ENCODE measurements around the gene UBE2O.

UBE2O gene

GRCh38 chr17:76468634-76469010 lies 15.7 kb upstream of the UBE2O start:
- no peak for DNase-seq (ENCODE audit: extremely low read depth in 1 of 2, low read depth in 1 of 2)

GRCh38 chr17:76467809-76468633 lies 15.1 kb upstream of the UBE2O start:
- no peak for DNase-seq (ENCODE audit: extremely low read depth in 1 of 2, low read depth in 1 of 2)

- no peak for DNase-seq (ENCODE audit: extremely low read depth in 1 of 2, low read depth in 1 of 2)
Measured at GRCh38 chr17:76467366-76467765, 14.4 kb upstream of the UBE2O start, which contains the start of gene AANAT. Gene AANAT (plus strand): TSS chr17:76467603. CDS start chr17:76468747, 1,144 bp downstream.

GRCh38 chr17:76466775-76467130 lies 13.8 kb upstream of the UBE2O start:
- DNase-seq (ENCODE audit: extremely low read depth in 1 of 2, low read depth in 1 of 2): no peak

GRCh38 chr17:76462556-76463290 lies 9.8 kb upstream of the UBE2O start:
- DNase-seq (ENCODE audit: extremely low read depth in 1 of 2, low read depth in 1 of 2): no peak

GRCh38 chr17:76461765-76462555 lies 9.0 kb upstream of the UBE2O start:
- no peak for DNase-seq (ENCODE audit: extremely low read depth in 1 of 2, low read depth in 1 of 2)

GRCh38 chr17:76459674-76460073 lies 6.7 kb upstream of the UBE2O start:
- DNase-seq (ENCODE audit: extremely low read depth in 1 of 2, low read depth in 1 of 2): no peak

GRCh38 chr17:76458580-76459490 lies 5.9 kb upstream of the UBE2O start:
- DNase-seq (ENCODE audit: extremely low read depth in 1 of 2, low read depth in 1 of 2): no peak

- no peak for DNase-seq (ENCODE audit: extremely low read depth in 1 of 2, low read depth in 1 of 2)
Measured at GRCh38 chr17:76453431-76453743, 435 bp upstream of the UBE2O start.

GRCh38 chr17:76452127-76452659 lies 759 bp downstream of the UBE2O start:
- peak in 1 of 2 donors; percentile 11 for DNase-seq (ENCODE audit: extremely low read depth in 1 of 2, low read depth in 1 of 2)

- DNase-seq (ENCODE audit: extremely low read depth in 1 of 2, low read depth in 1 of 2): no peak
Measured at GRCh38 chr17:76451506-76451905, 1.4 kb downstream of the UBE2O start.

GRCh38 chr17:76449126-76449525 lies 3.8 kb downstream of the UBE2O start:
- DNase-seq (ENCODE audit: extremely low read depth in 1 of 2, low read depth in 1 of 2): no peak

- DNase-seq (ENCODE audit: extremely low read depth in 1 of 2, low read depth in 1 of 2): no peak
Measured at GRCh38 chr17:76447931-76448652, 4.9 kb downstream of the UBE2O start.

GRCh38 chr17:76446449-76447231 lies 6.3 kb downstream of the UBE2O start:
- DNase-seq (ENCODE audit: extremely low read depth in 1 of 2, low read depth in 1 of 2): no peak

- no peak for DNase-seq (ENCODE audit: extremely low read depth in 1 of 2, low read depth in 1 of 2)
Measured at GRCh38 chr17:76445697-76446448, 7.1 kb downstream of the UBE2O start.

- no peak for DNase-seq (ENCODE audit: extremely low read depth in 1 of 2, low read depth in 1 of 2)
Measured at GRCh38 chr17:76444518-76445311, 8.2 kb downstream of the UBE2O start.
